Ovary (tissue), 3 donors: ENCODE results near the gene KCNH5.

Experiments used
- CTCF ChIP-seq, 3 donors: fragments of 450-650 bp in 2 of 3; fragments of 200-600 bp in 1 of 3; IDR thresholded peaks; one replicate each; pipeline versions ENCODE4 v1.5.1 to v1.8.0; 2016 to 2022; ENCODE audit warnings: antibody characterized with exemption in 3 of 3, mild to moderate bottlenecking in 1 of 3
- POLR2A ChIP-seq: fragments of 450-650 bp; IDR thresholded peaks from one replicate; pipeline ENCODE4 v1.6.1; 2017; ENCODE audit warnings: antibody characterized with exemption, mild to moderate bottlenecking, moderate library complexity
- donor health status: DM: no; HTN: no; CAD: no.

GRCh38 chr14:62768753-62769152, 276.5 kb downstream of the KCNH5 start:
- TF ChIP-seq CTCF (IDR thresholded peaks at IDR 0.05) (no peak), POLR2A (no peak)
